ENCODE data around the gene ATP8A2.

ATP8A2 gene

GRCh38 chr13:25874064-25874737 lies 502.4 kb downstream of the ATP8A2 start:
- Histone ChIP-seq H3K36me3 (ENCODE audit: control insufficient read depth, insufficient read depth, low read length) (no peaks in the 10 kb centered on the region), H3K9me3 (ENCODE audit: control insufficient read depth, low read length) (peaks cover 8% of the 10 kb centered on the region)

DNA sequence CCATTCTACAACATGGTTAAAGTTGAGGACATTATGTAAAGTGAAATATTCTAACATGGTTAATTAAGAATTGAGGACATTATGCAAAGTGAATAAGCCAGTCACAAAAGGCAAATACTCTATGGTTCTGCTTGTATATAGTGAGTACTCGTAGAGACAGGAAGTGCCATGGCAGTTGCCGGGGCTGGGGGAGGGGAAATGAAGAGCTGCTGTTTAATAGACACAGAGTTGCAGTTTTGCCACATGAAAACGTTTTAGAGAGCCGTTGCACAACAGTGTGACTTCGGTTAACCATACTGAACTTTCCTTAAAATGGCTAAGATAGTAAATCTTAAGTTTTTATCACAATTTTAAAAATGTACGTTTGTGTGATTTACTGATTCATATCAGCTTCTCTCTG lies 503.1 kb downstream of the ATP8A2 start:
- Histone ChIP-seq H3K4me1 (ENCODE audit: control insufficient read depth, insufficient read depth, low read length, poor library complexity, severe bottlenecking) (peaks cover 4% of the 10 kb centered on the region), H3K4me3 (ENCODE audit: extremely low read depth, insufficient read depth, low read length, poor library complexity, severe bottlenecking) (no peak overlapping the region), H3K9me3 (ENCODE audit: control insufficient read depth, low read length) (peaks cover 8% of the 10 kb centered on the region), H3K27ac (ENCODE audit: low read depth, low read length, severe bottlenecking) (no peak overlapping the region), H3K36me3 (ENCODE audit: control insufficient read depth, insufficient read depth, low read length) (no peaks in the 10 kb centered on the region)
- 88 to 93% methylated on average over 2 to 4 of the region's 6 CpGs for WGBS, 2 experiments (ENCODE audit: insufficient coverage in 2 of 2)

More at GRCh38 chr13:25874064-25874737, 502.4 kb downstream of the ATP8A2 start:
- H3K27ac ChIP-seq (ENCODE audit: low read depth, low read length, severe bottlenecking), result no peak overlapping the region
- WGBS, 2 experiments (ENCODE audit: insufficient coverage in 2 of 2), result 96% methylated on average over 6 to 8 of the region's 11 CpGs
- no peak overlapping the region for H3K4me3 ChIP-seq (ENCODE audit: extremely low read depth, insufficient read depth, low read length, poor library complexity, severe bottlenecking)
- peaks cover 4% of the 10 kb centered on the region for H3K4me1 ChIP-seq (ENCODE audit: control insufficient read depth, insufficient read depth, low read length, poor library complexity, severe bottlenecking)

DNA sequence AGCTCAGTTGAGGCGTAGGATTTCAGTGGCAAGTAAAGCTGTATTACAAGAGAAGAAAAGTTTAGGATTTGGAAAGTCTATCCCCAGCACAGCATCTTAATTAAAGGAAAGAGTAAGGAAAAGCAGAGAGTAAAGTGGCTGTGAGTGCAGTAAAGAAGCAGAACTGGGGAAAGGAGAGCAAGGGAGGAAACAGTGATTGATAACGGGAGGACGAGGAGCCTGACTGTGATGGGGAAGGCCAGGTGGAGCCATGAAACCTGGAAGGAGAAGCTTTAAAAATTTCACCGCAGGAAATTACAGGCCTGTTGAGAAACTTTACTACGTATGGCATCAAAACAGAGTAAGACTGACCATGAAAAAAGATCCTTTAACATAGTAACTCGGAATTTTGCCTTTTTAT lies 504.5 kb downstream of the ATP8A2 start:
- no peak overlapping the region for H3K4me3 ChIP-seq (ENCODE audit: extremely low read depth, insufficient read depth, low read length, poor library complexity, severe bottlenecking)
- no peaks in the 10 kb centered on the region for H3K36me3 ChIP-seq (ENCODE audit: control insufficient read depth, insufficient read depth, low read length)
- H3K4me1 ChIP-seq (ENCODE audit: control insufficient read depth, insufficient read depth, low read length, poor library complexity, severe bottlenecking), result peaks cover 4% of the 10 kb centered on the region
- H3K9me3 ChIP-seq (ENCODE audit: control insufficient read depth, low read length), result peaks cover 8% of the 10 kb centered on the region
- 88 to 93% methylated on average over 4 to 5 of the region's 6 CpGs for WGBS, 2 experiments (ENCODE audit: insufficient coverage in 2 of 2)
- H3K27ac ChIP-seq (ENCODE audit: low read depth, low read length, severe bottlenecking), result no peak overlapping the region

DNA sequence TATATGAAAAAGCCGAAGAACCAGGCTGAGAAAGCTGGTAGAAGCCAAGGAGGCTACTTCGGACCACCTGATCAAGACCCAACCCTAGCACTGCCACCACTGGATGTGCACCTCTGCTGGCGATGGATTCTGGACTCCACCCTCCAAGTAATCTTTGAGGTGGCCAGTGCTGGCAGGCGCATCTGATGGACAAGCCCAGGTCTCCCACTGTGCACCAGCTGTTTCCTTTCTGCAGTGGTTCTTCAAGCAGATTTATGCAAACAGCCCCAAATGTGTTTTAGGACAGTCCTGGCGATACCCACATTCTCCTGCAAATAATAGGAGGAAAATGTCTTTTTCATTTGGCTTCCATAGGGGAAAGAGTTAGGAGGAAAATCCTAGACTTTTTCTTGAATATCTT lies 507.7 kb downstream of the ATP8A2 start:
- Histone ChIP-seq H3K36me3 (ENCODE audit: control insufficient read depth, insufficient read depth, low read length) (no peaks in the 10 kb centered on the region), H3K9me3 (ENCODE audit: control insufficient read depth, low read length) (peaks cover under 1% of the 10 kb centered on the region), H3K4me1 (ENCODE audit: control insufficient read depth, insufficient read depth, low read length, poor library complexity, severe bottlenecking) (peaks cover 10% of the 10 kb centered on the region), H3K4me3 (ENCODE audit: extremely low read depth, insufficient read depth, low read length, poor library complexity, severe bottlenecking) (no peak overlapping the region), H3K27ac (ENCODE audit: low read depth, low read length, severe bottlenecking) (no peak overlapping the region)
- 92 to 93% methylated on average over 3 of the region's 5 CpGs for WGBS, 2 experiments (ENCODE audit: insufficient coverage in 2 of 2)

GRCh38 chr13:25881136-25881926 lies 509.6 kb downstream of the ATP8A2 start:
- WGBS, 2 experiments (ENCODE audit: insufficient coverage in 2 of 2), result 83 to 90% methylated on average over 3 of the region's 3 CpGs
- Histone ChIP-seq H3K4me3 (ENCODE audit: extremely low read depth, insufficient read depth, low read length, poor library complexity, severe bottlenecking) (no peak overlapping the region), H3K27ac (ENCODE audit: low read depth, low read length, severe bottlenecking) (no peak overlapping the region), H3K4me1 (ENCODE audit: control insufficient read depth, insufficient read depth, low read length, poor library complexity, severe bottlenecking) (peaks cover 6% of the 10 kb centered on the region), H3K36me3 (ENCODE audit: control insufficient read depth, insufficient read depth, low read length) (no peaks in the 10 kb centered on the region), H3K9me3 (ENCODE audit: control insufficient read depth, low read length) (no peaks in the 10 kb centered on the region)

GRCh38 chr13:25881971-25882451 lies 510.2 kb downstream of the ATP8A2 start:
- Histone ChIP-seq H3K4me3 (ENCODE audit: extremely low read depth, insufficient read depth, low read length, poor library complexity, severe bottlenecking) (no peak overlapping the region), H3K9me3 (ENCODE audit: control insufficient read depth, low read length) (no peaks in the 10 kb centered on the region), H3K4me1 (ENCODE audit: control insufficient read depth, insufficient read depth, low read length, poor library complexity, severe bottlenecking) (peaks cover 9% of the 10 kb centered on the region), H3K27ac (ENCODE audit: low read depth, low read length, severe bottlenecking) (no peak overlapping the region), H3K36me3 (ENCODE audit: control insufficient read depth, insufficient read depth, low read length) (no peaks in the 10 kb centered on the region)
- WGBS, 2 experiments (ENCODE audit: insufficient coverage in 2 of 2), result 52 to 64% methylated on average over 9 to 12 of the region's 12 CpGs

- no peak overlapping the region for H3K4me3 ChIP-seq (ENCODE audit: extremely low read depth, insufficient read depth, low read length, poor library complexity, severe bottlenecking)
- H3K4me1 ChIP-seq (ENCODE audit: control insufficient read depth, insufficient read depth, low read length, poor library complexity, severe bottlenecking), result peaks cover 9% of the 10 kb centered on the region
- WGBS, 2 experiments (ENCODE audit: insufficient coverage in 2 of 2), result 87 to 93% methylated on average over 5 to 6 of the region's 8 CpGs
- no peak overlapping the region for H3K27ac ChIP-seq (ENCODE audit: low read depth, low read length, severe bottlenecking)
- H3K36me3 ChIP-seq (ENCODE audit: control insufficient read depth, insufficient read depth, low read length), result no peaks in the 10 kb centered on the region
- H3K9me3 ChIP-seq (ENCODE audit: control insufficient read depth, low read length), result no peaks in the 10 kb centered on the region
These were observed 510.9 kb downstream of the ATP8A2 start for GRCh38 chr13:25882466-25883357.

DNA sequence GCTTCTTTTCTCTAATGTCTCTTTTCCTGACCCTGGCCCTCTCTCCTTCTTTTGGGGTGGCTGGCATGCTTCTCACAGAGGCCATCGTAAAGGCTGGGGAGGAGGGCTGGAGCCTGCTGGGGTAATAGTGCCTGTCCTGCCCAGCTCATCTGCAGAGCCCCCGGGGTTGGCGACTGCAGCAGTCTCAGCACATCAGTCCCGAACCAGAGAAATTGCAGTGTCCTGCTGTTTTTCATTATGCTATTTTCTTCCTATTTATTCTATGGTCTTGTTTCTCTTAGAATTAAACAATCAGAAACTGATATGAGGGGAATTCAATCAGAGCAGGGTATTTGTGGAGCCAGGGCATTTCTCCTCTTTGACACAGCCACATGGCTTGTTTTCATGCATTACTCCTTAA lies 513.6 kb downstream of the ATP8A2 start:
- Histone ChIP-seq H3K36me3 (ENCODE audit: control insufficient read depth, insufficient read depth, low read length) (no peaks in the 10 kb centered on the region), H3K9me3 (ENCODE audit: control insufficient read depth, low read length) (no peaks in the 10 kb centered on the region), H3K4me3 (ENCODE audit: extremely low read depth, insufficient read depth, low read length, poor library complexity, severe bottlenecking) (no peak overlapping the region), H3K4me1 (ENCODE audit: control insufficient read depth, insufficient read depth, low read length, poor library complexity, severe bottlenecking) (peaks cover 9% of the 10 kb centered on the region), H3K27ac (ENCODE audit: low read depth, low read length, severe bottlenecking) (no peak overlapping the region)
- WGBS, 2 experiments (ENCODE audit: insufficient coverage in 2 of 2), result 67% methylated on average over 1 of the region's 4 CpGs; no CpG with 5 or more reads in 1 of the 2 experiments

DNA sequence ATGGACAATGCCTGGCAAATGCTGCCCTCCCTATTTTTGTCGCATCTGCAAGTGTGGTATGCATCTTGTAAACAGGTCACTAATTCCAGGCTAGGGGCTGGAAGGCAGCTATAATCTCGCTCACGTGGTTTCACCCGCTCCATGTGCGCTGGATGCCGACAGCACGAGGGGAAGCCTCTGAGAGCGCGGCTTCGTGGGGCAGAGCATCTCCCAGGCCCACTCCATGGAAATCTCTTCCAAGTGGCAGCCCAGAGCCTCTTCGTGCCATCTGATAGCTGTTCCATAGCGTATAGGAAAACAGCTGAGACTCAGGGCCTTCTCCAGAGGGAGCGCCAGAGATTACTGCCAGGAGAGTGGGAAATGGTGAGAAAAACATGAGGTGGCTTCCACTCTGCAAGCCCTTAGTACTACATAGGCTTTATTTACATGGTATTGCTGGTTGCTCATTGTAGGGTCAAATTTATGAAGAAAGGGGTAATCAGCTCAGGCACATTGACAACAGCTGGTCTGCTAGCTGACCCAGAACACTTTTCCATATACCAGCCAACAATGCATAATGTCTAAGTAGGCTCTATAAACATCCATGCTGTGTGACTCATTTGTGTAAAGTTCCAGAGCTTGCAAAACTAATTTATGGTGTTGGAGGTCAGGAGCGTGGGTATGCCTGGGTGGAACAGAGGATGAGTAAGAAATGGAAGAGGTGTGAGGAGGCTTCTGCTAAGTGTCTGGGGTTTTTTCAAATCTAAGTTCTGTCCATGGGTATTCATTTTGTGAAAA lies 514.9 kb downstream of the ATP8A2 start:
- Histone ChIP-seq H3K9me3 (ENCODE audit: control insufficient read depth, low read length) (no peaks in the 10 kb centered on the region), H3K36me3 (ENCODE audit: control insufficient read depth, insufficient read depth, low read length) (no peaks in the 10 kb centered on the region), H3K27ac (ENCODE audit: low read depth, low read length, severe bottlenecking) (no peak overlapping the region), H3K4me1 (ENCODE audit: control insufficient read depth, insufficient read depth, low read length, poor library complexity, severe bottlenecking) (peaks cover 6% of the 10 kb centered on the region), H3K4me3 (ENCODE audit: extremely low read depth, insufficient read depth, low read length, poor library complexity, severe bottlenecking) (no peak overlapping the region)
- 92 to 94% methylated on average over 14 of the region's 14 CpGs for WGBS, 2 experiments (ENCODE audit: insufficient coverage in 2 of 2)

All from mesodermal cell (in vitro differentiated cells).